ENCODE results near the gene DHX58. TPM values are rescaled to one million over a fixed set of nuclear protein-coding genes. Genes with fewer than 3 reads are reported as not detected.

Gene DHX58
- total and polyA plus RNA-seq, 2 of the 4 experiments (the other 2 are of a cell fraction) = 1.1 to 2.8 TPM

- Histone ChIP-seq H3K4me2 (ENCODE audit: low read depth, low read length) (no peak overlapping the region), H4K8ac (ENCODE audit: low read depth in 2 of 2, low read length in 2 of 2) (no peak overlapping the region), H2BK5ac (ENCODE audit: low read depth, low read length, poor library complexity, severe bottlenecking) (no peak overlapping the region), H3K9ac (ENCODE audit: low read depth, low read length) (no peak overlapping the region), H2BK120ac (ENCODE audit: low read depth, low read length) (no peak overlapping the region), H2BK15ac (ENCODE audit: low read depth, low read length) (no peak overlapping the region), H3K79me1 (ENCODE audit: low read depth in 1 of 2, low read length in 2 of 2) (no peaks in the 10 kb centered on the region), H3K56ac (ENCODE audit: extremely low read depth, insufficient read depth, low read length) (no peak overlapping the region), H3K9me1 (ENCODE audit: insufficient read depth, low read length) (no peaks in the 10 kb centered on the region), H2AK9ac (replicated peaks; ENCODE audit: low read depth, low read length, poor library complexity) (peak overlapping the region; percentile 65), H3K23ac (ENCODE audit: low read depth, low read length) (no peak overlapping the region), H3K4ac (ENCODE audit: low read depth, low read length) (no peak overlapping the region), H3K27ac (ENCODE audit: insufficient read depth, low read length) (no peak overlapping the region), H3K18ac (ENCODE audit: low read depth, low read length) (no peak overlapping the region), H3K14ac (replicated peaks; ENCODE audit: low read depth, low read length) (no peak overlapping the region), H3K9me3 (ENCODE audit: control insufficient read depth, insufficient read depth, low read length) (no peaks in the 10 kb centered on the region), H3K4me1 (ENCODE audit: control insufficient read depth, insufficient read depth, low read length) (no peaks in the 10 kb centered on the region), H2AK5ac (ENCODE audit: low read depth, low read length) (no peak overlapping the region), H3K27me3 (ENCODE audit: control insufficient read depth, insufficient read depth, low read length) (peaks cover 59% of the 10 kb centered on the region), H4K91ac (ENCODE audit: insufficient read depth, low read depth, low read length) (no peak overlapping the region), H4K5ac (ENCODE audit: low read depth, low read length) (no peak overlapping the region), H4K20me1 (ENCODE audit: insufficient read depth, low read length) (no peaks in the 10 kb centered on the region), H2AFZ (replicated peaks; ENCODE audit: low read length, poor library complexity) (no peak overlapping the region), H2BK20ac (ENCODE audit: low read depth, low read length) (no peak overlapping the region), H3K36me3 (ENCODE audit: control insufficient read depth, insufficient read depth, low read length) (no peaks in the 10 kb centered on the region), H3K4me3 (ENCODE audit: insufficient read depth, low read depth, low read length) (no peak overlapping the region)
- WGBS, 2 experiments (ENCODE audit: extremely low coverage in 2 of 2, insufficient read length in 1 of 2) = 57% methylated on average over 6 of the region's 14 CpGs; no CpG with 5 or more reads in 1 of the 2 experiments
- no peak for ATAC-seq (ENCODE audit: low read depth)
- TF ChIP-seq SMC3 (IDR thresholded peaks at IDR 0.05; ENCODE audit: low read depth, low read length) = no peak
- TF ChIP-seq MAFK (IDR thresholded peaks at IDR 0.05; ENCODE audit: low read depth, low read length) = no peak
- TF ChIP-seq CEBPB (IDR thresholded peaks at IDR 0.05; ENCODE audit: low read depth, low read length) = no peak
- TF ChIP-seq FOS (IDR thresholded peaks at IDR 0.05; ENCODE audit: low read depth, low read length) = no peak
- TF ChIP-seq NFE2L2 (IDR thresholded peaks at IDR 0.05; ENCODE audit: low read depth, low read length) = no peak
- TF ChIP-seq POLR2A (IDR thresholded peaks at IDR 0.05; ENCODE audit: low read depth, low read length) = no peak
- TF ChIP-seq RCOR1 (IDR thresholded peaks at IDR 0.05; ENCODE audit: insufficient replicate concordance, low read length) = no peak
- ChIA-PET POLR2A (ENCODE audit: unreplicated experiment) (no interaction called here), CTCF (interaction anchor here (0.6 kb wide), 1 partner anchor 8 kb away, joined by 3 read pairs; no protein-coding TSS in a partner anchor)
- no peak for DNase-seq
- in situ Hi-C loops (cut with MboI; ENCODE audit: low sequenced_read_pairs) = no loop called here
- no TSS peak for BruUV-seq (replicated peaks)
- intact Hi-C loops (cut with micrococcal nuclease) = no loop called here
- dilution Hi-C loops (cut with HindIII; ENCODE audit: low sequenced_read_pairs, unreplicated experiment) = no loop called here
Observed at GRCh38 chr17:42098730-42099399, 13.6 kb downstream of the DHX58 start.
